WTC11 (cell line): ENCODE data around the gene GBF1. TPM values are rescaled to one million over a fixed set of nuclear protein-coding genes. Genes with fewer than 3 reads are reported as not detected.

Experiments
- AFF4 ChIP-seq: sonication (generic); formaldehyde crosslinking; IDR thresholded peaks from 2 replicates; pipeline ENCODE4 v1.8.1; 2023; ENCODE audit warnings: mild to moderate bottlenecking, missing genetic modification reagents, borderline replicate concordance
- AR ChIP-seq: fragments of 250-450 bp; sonication (Bioruptor Pico); IDR thresholded peaks from 2 replicates; pipeline ENCODE4 v1.9.0; 2021; ENCODE audit warnings: mild to moderate bottlenecking
- ARID4B ChIP-seq: sonication (generic); formaldehyde crosslinking; IDR thresholded peaks from 2 replicates; pipeline ENCODE4 v1.8.0; 2023; ENCODE audit warnings: missing genetic modification reagents, mild to moderate bottlenecking, borderline replicate concordance
- CDX4 ChIP-seq: fragments of 250-450 bp; sonication (Bioruptor Pico); IDR thresholded peaks from 2 replicates; pipeline ENCODE4 v1.9.0; 2021; ENCODE audit warnings: moderate library complexity, mild to moderate bottlenecking, inconsistent platforms, borderline replicate concordance
- E2F1 ChIP-seq: sonication (generic); formaldehyde crosslinking; IDR thresholded peaks from 2 replicates; pipeline ENCODE4 v1.8.0; 2022; ENCODE audit warnings: mild to moderate bottlenecking, missing genetic modification reagents
- FOXK1 ChIP-seq: sonication (generic); formaldehyde crosslinking; IDR thresholded peaks from 2 replicates; pipeline ENCODE4 v1.8.0; 2022; ENCODE audit warnings: mild to moderate bottlenecking, moderate library complexity, missing genetic modification reagents
- FOXP4 ChIP-seq: sonication (generic); formaldehyde crosslinking; IDR thresholded peaks from 2 replicates; pipeline ENCODE4 v1.8.0; 2022; ENCODE audit warnings: mild to moderate bottlenecking, missing genetic modification reagents
- GRHL2 ChIP-seq: fragments of 250-450 bp; sonication (Bioruptor Pico); IDR thresholded peaks from 2 replicates; pipeline ENCODE4 v1.8.0; 2022; ENCODE audit warnings: mild to moderate bottlenecking, moderate library complexity; ENCODE audit not compliant: insufficient replicate concordance, severe bottlenecking
- JUN ChIP-seq: sonication (generic); formaldehyde crosslinking; IDR thresholded peaks from 2 replicates; pipeline ENCODE4 v1.8.0; 2023; ENCODE audit warnings: mild to moderate bottlenecking, missing genetic modification reagents
- NFATC4 ChIP-seq: fragments of 250-450 bp; sonication (Bioruptor Pico); IDR thresholded peaks from 2 replicates; pipeline ENCODE4 v1.9.0; 2021; ENCODE audit warnings: mild to moderate bottlenecking
- NFE2L1 ChIP-seq: sonication (generic); formaldehyde crosslinking; IDR thresholded peaks from 2 replicates; pipeline ENCODE4 v1.8.1; 2023; ENCODE audit warnings: missing genetic modification reagents
- NR2C2 ChIP-seq: sonication (generic); formaldehyde crosslinking; IDR thresholded peaks from 2 replicates; pipeline ENCODE4 v1.8.0; 2022; ENCODE audit warnings: mild to moderate bottlenecking, missing genetic modification reagents
- NR3C1 ChIP-seq: sonication (generic); formaldehyde crosslinking; conservative IDR thresholded peaks from 2 replicates; pipeline ENCODE4 v1.8.1; 2023; ENCODE audit warnings: low read depth, mild to moderate bottlenecking, missing genetic modification reagents
- PRRX2 ChIP-seq: fragments of 250-450 bp; sonication (Bioruptor Pico); IDR thresholded peaks from 2 replicates; pipeline ENCODE4 v1.8.0; 2021; ENCODE audit warnings: mild to moderate bottlenecking
- SOX15 ChIP-seq: fragments of 250-450 bp; sonication (Bioruptor Pico); IDR thresholded peaks from 2 replicates; pipeline ENCODE4 v1.9.0; 2021; ENCODE audit warnings: mild to moderate bottlenecking
- STAT6 ChIP-seq: sonication (generic); formaldehyde crosslinking; conservative IDR thresholded peaks from 2 replicates; pipeline ENCODE4 v1.8.1; 2023; ENCODE audit warnings: mild to moderate bottlenecking, low read depth, missing genetic modification reagents, moderate library complexity
- TP53 ChIP-seq: sonication (generic); formaldehyde crosslinking; IDR thresholded peaks from 2 replicates; pipeline ENCODE4 v1.8.1; 2023; ENCODE audit warnings: mild to moderate bottlenecking, missing genetic modification reagents
- ZNF263 ChIP-seq: sonication (generic); formaldehyde crosslinking; IDR thresholded peaks from 2 replicates; pipeline ENCODE4 v1.8.1; 2022; ENCODE audit warnings: low read depth, mild to moderate bottlenecking, moderate library complexity, missing genetic modification reagents
- ZNF396 ChIP-seq: fragments of 250-450 bp; sonication (Bioruptor Pico); IDR thresholded peaks from 2 replicates; pipeline ENCODE4 v1.8.0; 2021; ENCODE audit warnings: mild to moderate bottlenecking, moderate library complexity, borderline replicate concordance
- total RNA-seq: library from RNA; stranded (reverse); gene quantifications from 3 replicates; pipeline ENCODE4 v1.2.3, GENCODE V29; 2021

GBF1 gene
- total RNA-seq, 1 experiment from 2014 or later = 32.4 TPM

GRCh38 chr10:102422545-102423129 lies 177.3 kb downstream of the GBF1 start (continued):
- TF ChIP-seq E2F1 (CRISPR knock-in tag) = no peak
- 0 out of 2 replicates have a peak, but pooled peaks have one; percentile 47 for TF ChIP-seq JUN (CRISPR knock-in tag)
- TF ChIP-seq GRHL2 (CRISPR knock-in tag) = no peak
- peak; percentile 83; the same call in 1 of the 2 replicates for TF ChIP-seq FOXP4
- peak; percentile 90 for TF ChIP-seq ARID4B
- TF ChIP-seq CDX4 (CRISPR knock-in tag) = no peak
- TF ChIP-seq NFATC4 (CRISPR knock-in tag) = no peak
- peak; percentile 55; the same call in 1 of the 2 replicates for TF ChIP-seq FOXK1 (CRISPR knock-in tag)
- 0 out of 2 replicates have a peak, but pooled peaks have one; percentile 29 for TF ChIP-seq TP53 (CRISPR knock-in tag)
- TF ChIP-seq NR2C2 = no peak
- TF ChIP-seq ZNF263 = no peak
- TF ChIP-seq NR3C1 (CRISPR knock-in tag) = no peak
- no peak for TF ChIP-seq SOX15
- TF ChIP-seq PRRX2 (CRISPR knock-in tag) = no peak
- no peak; the same call in 1 of the 2 replicates for TF ChIP-seq AFF4
- TF ChIP-seq AR (CRISPR knock-in tag) = no peak
- TF ChIP-seq STAT6 (CRISPR knock-in tag) = no peak
- peak; percentile 80; the same call in 1 of the 2 replicates for TF ChIP-seq NFE2L1
- TF ChIP-seq ZNF396 (CRISPR knock-in tag) = no peak
